Stimulated activated CD4-positive, alpha-beta T cell treated with anti-CD3 and anti-CD28 coated beads, Interleukin-4, amount 100 ng/mL, for 48 hours (primary cell): Measurements from ENCODE around the gene WNT11.

Source experiments
- DNase-seq, 2 donors: peaks; one replicate each; pipeline ENCODE4 v3.0.0-alpha.2; 2020; ENCODE audit warnings: low read depth in 2 of 2

Gene WNT11

DNA sequence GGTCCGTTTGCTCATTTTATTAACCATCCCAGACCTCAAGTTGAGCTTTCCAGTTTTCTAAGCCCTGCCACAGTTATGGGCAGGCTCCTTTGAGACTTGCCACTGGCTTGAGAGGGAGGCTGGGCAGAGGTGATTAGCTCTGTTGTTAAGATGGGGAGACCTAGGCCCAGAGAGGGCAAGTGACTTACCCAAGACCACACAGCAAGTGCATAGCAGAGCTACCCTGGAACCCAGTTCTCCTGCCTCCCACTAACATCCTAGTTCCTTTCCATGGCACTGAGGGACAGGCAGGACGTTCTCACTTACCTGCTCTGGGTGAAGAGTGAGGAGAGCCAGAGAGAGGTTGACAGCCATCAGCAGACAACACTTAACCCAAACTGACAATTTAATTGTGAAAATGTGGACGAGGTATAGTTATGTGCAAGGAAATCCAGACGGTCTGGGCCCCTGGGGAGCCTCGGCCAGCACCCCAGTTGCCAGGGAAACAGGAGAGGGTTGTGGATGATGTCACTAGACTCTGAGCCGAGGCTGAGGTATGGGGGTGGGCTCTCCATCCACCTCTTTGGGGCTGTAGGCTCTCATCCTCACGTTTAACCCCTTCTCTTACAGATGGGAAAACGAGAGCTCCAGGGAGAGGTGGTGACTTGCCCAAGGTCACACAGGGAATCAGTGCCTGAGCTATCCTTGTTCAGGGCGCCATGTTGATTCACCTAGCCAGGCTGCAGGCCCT is 12.3 kb upstream of the WNT11 start:
- no peak for DNase-seq

DNA sequence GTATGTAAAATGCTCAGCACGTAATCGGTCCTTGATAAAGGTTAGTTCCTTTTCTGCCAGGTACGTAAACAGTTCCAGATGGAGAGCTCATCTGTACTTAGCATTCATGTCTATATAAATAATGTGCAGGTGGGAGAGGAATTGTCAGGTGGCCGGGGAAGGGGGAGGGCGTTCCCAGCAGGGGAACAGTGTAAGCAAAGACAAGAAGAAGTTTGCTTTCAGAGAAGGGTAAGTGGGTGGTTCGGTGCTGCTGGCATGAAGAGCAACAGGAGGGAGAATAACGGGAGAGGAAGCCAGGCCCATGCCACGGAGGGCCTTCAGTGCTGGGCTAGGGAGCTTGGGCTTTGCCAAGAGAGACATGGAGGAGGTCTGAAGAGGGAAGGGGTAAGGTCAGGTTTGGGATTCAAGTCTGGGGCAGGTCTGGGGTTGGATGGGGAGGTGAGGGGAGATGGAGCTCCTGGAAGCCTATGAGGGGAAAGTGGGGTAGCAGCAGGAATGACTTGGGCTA is 11.4 kb upstream of the WNT11 start:
- DNase-seq, result no peak

DNA sequence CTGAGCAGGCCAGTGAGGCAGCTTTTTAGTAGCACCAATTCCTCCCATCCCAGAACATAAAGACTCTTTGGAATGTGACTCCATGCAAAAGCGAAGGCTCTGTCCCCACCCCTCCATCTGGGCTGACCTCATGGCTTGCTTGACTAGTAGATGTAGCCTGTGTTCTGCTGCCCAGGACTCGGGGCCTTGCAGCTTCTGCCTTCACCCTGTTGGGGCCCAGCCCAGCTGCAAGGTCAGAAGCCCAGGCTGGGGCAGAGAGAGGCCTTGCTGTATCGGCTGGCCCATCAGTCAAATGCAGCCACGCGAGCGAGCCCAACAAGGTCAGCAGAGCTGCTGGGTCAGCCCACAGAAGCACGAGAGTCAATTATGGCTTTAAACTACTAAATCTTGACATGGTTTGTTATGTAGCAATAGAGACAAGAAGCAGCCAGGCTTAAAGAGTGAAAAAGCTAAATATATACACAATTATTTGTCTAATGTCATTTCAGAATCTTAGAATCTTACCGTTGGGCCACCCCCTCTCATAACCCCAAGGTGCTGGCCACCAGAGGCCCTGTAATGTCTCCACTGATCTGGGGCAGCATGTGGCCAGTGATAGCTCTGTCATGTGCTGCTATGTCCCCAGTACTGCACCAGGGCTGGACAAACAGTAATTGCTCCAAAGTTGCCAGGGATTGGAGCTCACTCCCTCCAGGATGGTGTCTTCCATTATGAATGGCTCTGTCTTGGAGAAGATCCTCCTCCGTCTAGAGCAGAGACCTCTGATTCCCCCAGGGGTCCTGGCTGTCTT is 10.4 kb upstream of the WNT11 start:
- DNase-seq, result no peak

DNA sequence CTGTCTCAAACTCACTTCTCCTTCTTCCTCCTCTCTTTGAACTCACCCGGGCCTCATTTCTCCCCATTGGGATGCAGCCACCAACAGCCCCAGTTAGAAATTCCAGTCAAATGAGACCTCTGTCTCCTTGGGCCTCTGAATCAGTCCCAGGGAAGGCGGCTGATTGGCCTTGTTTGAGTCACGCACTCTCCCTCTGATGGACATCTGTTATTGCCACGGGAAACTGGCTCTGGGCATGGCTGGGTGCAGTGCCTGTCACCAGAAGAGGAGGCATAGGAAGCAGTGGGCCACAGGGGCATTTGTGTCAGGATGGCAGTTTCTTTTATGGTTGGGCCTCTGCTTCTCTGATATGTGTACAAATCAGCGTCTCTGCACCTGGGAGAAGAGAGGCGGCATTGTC is 9.6 kb upstream of the WNT11 start:
- DNase-seq, result no peak

DNA sequence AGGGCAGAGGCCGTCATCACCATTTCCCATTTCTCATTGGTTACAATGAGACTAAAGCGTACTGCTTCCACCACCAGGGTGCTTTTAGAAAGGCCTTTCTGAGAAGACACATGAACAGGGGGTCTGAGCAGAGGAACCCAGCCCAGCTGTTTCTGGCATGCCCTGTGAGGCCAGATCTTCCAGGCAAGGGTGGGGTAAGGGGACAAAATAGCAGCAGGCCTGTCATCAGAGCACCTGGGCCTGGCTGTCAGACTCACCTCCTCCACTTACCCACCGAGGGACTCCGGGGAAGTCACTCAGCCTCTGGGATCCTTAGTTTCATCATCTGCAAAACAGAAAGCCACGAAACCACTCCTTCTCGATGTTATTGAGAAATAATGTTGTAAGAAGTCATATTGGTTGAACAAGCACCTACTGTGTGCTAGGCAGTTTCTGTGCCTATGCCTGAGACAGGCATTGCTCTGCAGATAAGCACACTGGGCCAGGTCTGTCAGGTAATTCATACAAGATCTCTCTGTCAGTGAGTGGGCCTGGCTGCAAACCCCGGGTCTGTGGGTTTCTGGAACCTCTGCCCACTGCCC is 8.8 kb upstream of the WNT11 start:
- DNase-seq, result no peak

DNA sequence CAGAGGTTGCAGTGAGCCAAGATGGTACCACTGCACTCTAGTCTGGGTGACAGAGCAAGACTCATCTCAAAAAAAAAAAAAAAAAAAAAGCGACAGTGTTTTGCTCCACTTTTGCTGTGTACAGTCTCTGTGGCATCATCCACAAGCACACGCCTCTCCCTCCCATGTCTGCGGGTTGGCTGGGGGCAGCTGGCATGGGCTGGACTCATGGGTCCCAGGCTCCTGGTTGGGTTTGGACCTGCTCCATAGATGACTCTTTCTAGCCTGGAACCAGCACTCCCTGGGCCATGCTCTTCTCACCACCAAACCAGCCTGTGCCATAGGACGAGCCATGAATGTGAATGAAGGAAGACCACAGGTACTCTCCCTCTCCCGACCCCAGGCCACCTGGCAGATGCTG is 7.9 kb upstream of the WNT11 start:
- no peak for DNase-seq

DNA sequence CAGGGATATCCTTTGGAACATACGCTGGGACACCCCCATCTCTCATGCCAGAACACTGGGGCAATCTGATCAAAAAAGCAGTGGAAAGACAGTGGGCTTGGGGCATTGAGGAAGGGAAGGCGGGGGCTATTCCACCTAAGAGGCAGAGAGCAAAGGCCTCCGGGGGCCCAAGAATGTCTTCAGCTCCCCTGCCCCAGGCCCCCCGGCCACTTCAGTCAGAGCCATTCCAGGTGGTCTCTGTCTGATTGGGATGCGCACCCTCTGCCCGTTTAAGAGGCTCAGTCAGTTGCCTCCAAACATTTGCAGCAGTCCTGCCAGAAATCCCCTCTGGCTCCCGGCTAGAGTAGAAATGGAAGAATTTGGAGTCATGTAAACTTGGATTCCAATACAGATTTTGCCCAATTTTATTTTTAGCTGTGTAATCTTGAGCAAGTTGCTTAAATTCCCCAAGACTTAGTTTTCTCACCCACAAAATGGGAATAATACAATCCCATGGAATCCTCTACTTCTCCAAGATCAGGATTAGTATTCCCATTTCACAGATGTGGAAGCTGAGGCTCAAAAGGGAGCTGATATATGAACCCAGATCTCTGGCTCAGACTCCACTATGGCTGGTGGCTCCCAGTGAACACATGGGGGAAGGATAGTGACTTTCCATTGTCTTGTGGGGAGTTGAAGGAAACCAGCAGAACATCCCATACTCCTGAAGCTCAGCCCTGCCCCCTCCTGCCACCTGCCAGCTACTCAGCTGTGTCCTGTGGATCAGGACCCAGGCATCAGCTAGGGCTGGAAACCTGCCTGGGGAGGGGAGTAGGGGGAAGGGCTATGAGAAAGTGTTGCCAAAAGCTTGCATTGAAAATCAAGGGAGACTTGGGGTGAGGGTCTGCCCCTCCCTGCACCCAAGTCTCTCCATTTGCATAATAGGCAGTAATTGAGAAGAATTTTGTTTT is 6.1 kb upstream of the WNT11 start:
- DNase-seq, result no peak

DNA sequence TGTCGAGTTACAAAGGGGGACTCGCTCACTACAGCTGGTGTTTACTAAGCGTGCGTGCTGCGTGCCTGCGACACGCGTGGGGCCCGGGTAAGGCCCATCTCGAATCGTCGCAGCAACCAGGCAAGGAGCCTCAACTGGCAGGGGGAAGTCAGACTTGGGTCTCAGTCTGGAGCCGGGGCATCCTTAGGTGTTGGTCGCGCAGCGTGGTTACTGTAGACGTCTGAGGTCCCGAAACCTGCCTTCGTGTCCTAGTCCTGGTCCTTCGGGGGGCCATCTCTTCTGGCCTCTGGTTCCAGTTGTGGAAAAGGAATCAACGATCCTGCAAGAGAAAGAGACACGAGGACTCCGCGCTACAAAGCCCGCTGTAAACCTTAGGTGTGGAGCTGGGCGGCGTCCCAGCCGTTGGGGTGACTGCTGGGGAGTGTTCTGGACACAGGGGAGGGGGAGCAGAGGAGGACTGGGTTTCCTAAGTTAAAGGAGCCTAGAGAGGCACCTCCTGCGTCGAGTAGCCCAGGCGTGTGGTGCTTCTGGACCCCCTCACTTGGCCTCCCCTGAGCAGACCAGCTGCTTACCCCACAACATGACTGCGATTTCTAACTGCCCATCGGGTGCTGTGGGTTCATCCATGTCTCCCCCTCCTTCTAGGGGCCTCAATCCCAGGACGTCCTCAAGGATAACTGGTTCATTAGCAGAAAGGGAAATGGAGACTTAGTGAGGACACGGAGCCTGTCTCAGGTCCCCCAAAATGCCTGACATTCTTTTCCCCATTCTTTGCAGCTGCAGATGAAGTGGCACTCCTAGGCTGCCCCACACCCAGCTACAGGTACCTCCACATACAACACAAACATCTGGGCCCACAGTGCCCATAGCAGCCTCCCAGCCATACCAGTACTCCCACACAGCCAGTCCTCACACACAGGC is 4.9 kb upstream of the WNT11 start:
- DNase-seq, result no peak

DNA sequence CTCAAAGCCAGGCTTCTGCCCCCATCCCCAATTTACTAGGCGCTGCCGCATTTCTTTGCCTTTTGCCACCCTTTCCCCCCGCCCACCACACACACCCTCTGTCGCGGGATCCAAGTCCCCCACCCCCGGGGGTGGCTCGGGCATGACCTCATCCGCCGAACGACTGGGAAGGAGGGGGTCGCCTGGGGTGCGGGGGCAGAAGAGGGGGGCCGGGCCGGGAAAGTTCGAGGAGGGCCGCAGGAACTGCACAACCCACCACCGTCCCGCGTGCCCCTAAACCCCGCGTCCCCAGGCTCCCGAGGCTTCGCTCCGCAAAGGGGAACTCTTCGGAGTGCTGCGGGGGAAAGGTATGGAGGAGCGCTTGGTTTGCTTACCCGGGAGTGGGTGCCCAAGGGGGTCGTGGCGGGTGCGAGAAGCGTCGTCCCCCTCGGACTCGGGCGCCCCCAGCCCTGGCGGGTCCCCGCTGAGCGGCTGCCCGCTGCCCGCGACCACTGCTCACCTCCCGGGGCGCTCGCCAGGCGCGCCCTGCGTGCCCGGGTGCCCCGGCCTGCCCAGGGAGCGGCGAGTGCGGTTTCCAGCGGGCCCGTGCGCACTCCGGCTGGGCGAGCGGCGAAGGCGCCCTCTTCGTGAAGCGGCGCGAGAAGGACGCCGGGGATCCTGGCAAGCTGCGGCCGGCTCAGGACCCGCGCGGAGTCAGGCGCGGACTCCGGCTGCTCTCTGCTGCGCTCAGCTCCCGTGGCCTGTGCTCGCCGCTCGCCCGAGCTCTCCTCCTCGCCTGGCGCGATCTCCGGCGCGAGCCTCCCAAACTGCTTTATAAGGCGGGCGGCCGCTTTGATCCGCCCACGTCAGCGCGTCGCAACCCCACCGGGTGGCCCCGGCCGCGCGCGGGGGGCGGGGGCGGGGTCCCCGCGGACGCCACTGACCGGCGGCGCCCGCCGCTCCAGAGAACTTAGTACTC is 4.0 kb upstream of the WNT11 start:
- DNase-seq, result no peak

DNA sequence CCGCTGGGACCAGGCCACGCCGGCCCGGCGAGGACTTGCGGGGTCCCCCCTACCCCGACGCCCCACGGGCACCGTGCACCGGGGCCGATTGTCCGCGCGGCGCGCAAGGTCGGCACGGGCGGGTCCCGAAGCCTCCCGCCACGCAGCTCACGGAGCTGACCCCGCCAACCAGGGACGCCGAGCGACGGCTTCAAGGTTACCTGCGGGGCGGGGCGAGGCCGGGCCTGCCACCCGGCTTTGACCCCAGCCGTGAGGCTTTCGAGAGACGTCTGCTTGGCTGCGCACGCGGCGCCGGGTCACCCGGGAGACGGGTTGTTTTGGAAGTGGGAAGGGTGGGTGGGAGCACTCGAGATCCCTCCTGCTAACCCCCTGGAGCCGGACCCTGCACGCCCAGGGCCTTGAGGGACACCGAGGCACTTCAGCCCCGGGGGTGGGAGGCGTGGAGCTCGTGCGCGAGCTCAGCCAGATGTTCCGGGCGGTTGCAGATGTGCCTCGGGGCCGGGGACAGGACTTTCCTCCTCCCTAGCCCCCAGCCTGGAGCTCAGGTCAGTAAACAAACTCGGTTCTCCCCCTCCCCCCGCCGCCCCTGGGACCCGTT is 3.2 kb upstream of the WNT11 start:
- DNase-seq, result no peak

DNA sequence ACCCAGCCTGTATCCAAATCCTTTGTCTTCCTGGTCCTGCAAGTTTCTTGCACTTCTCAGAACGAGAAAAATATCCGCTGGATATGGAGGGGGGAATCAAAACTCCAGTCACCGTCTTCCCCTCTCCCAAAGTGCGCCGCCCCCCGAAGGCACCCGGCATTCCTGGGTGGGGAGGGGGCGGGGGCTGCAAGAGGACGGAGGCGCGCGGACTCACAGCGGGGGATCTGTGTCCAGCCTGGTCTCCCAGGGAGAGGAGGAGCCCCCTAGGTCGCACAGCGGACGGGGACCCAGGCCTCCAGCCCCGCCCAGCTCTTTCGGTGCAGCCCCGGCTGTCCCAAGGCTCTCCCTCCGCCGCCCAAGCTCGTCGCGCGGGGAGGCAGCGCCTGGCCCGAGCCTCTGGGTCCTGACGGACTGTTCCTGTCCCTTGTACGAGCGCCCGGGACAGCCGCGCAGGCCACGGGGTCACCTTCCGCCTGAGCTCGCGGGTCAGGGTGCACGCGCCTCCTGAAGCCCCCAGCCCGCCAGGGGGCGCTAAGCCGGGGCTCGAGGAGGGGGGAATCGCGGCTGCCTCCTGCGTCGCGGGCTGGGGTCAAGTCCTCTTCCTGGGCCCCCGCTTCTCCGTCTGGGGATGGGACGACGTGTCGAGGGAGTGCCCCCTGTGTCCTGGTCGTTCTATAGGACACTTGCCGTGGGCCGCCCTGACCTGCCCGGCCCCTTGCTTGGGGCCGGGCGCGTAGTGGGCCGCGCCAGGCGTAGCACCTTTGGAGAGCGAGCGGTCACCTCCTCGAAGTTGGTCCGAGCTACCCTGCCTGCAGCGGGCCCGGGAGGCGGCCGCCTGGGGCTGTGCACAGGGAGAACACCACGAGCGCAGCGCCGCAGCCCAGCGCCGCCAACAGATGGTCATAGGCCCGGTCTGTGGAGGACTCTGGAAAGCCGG is 2.4 kb upstream of the WNT11 start:
- DNase-seq, result peak; percentile 73 to 77

DNA sequence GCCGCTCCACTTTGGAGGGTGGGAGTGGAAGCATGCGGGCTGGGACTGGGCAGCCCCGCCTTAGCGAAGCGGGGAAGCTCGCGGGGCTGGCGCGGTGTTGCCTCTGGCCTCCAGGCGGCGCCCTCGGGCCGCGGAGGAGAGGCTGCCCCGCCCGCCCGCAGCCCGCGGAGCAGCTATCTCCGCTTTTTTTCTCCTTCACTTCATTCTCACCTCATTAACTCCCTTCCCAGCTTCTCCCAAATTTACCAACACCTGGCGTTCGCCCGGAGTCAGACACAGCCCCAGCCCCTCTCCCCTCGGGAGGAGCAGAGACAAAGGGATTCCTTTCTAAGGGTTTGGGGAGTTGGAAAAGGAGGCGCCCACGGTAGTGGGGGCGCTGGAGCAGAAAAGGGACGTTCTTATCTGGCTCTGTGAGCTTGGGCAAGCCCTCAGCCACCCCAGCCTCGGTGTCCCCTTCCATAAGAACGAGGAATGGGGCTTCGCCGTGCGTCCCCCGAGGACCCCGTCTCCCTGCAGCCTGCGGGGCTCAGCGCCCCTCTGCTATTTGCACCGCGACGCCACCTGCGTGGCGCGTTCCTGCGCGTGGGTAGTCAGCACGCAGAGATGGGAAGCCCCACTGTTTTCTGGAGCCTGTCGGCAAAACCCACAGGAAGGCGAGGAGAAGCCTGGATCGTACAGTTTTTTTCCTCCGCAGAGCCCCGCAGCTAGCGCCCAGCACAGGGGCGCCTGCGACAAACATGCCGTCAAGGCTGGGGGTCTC is 1.5 kb upstream of the WNT11 start:
- peak; percentile 69 to 70 for DNase-seq

DNA sequence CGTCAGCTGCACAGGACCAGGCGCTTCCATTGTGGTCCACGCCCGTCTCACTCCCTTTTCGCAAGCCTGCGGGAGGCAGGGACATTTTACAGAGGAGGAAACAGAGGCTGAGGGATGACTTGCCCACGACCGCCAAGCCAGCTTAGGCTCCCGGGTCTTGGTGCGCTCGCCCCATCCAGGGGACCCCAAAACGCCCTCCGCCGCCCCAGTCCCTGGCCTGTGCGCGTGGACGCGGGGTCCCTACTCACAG is 300 bp downstream of the WNT11 start:
- no peak for DNase-seq

DNA sequence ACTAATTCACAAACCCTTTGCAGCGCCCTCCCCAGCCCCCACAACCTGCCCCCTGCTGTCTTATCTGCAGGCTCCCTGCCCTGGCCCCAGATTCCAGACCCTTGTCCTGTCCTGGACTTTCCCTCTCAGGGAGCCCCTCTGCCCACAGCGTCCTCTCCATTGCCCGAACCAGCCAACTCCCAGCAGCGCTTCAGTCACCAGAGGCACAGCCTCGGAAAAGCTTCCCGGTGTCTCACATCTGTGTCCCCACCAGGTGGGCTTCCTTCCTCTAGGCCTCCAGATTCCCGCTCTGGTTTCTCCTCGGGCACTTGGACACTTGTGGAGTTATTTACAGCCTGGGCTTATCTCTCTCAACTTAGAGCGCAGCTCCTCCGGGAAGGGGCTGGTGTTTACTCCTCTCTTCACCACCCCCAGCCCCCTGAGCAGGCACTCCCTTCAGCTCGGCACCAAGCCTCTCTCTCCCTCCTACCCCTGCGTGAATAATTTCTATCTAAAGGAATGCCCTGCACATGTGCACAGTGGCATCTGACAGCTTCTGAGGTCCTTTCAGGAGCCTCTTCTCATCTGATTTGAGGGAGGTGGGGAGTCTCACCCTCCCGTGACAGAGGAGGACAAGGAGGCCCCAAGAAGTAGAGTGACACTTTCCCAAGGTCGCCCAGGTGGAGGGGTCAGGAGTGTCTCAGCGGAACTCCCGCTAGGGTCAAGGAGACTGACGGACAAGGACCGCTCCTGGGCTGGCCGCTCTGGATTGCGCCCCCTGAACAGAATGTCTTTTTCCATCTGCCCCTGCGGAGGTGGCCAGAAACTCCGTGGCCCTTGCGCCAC is 838 bp downstream of the WNT11 start:
- DNase-seq, result no peak

DNA sequence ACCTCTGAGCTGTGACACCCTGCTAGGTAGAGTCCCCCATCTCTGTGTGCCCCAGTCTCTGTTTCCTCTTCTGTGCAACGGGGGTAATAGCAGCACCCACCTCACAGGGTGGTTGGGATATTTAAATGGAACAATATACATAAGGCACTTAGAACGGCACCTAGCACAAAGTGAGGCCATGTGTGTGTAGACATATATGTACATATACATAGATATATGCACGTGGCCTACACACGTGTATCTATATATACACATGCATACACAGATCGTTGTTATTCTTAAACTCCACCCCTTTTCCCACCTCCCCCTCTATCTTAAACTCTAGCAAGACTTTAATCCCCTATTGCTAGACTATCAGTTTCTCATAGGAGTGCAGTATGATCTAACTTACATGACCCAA is 2.4 kb downstream of the WNT11 start:
- no peak for DNase-seq

DNA sequence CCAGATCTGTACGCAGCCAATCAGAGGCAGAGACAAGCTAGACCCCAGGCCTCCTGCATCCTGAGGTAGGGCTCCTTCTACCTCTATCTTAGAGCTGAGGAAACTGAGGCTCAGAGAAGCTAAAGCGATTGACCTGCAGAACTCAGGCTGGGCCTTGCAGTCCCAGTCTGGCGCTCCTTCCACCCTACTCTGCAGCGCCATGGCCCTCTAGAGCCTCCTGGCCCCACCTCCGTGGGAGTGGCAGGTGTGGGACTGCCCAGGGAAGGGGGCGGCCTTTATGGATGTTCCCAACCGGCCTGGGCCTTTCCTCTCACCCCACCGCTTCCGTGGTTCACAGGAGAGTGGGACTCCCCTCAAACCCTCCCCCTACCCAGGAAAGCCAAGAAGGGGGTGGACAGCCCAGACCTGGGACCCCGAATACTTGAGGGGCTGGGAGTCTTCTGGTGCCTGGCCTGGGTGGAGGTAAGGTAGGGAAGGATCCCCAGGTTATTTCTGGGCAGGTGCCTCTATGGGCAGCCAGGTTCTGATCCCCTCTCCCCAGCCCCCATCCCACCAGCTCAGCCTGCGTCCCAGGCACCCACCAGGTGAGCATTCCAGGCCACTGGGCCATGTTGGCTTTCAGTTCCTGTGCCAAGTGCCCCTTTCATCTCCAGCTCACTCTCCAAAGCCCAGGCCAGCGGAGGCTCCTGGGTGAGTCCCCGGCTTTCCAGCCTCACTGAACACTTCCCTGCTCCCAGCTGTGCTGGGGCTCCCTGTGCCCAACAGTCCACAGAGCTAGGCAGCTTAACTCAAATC is 3.0 kb downstream of the WNT11 start:
- DNase-seq, result no peak
